PC-9 (cell line): ENCODE data around the gene SLC8A3. TPM values are rescaled to one million over a fixed set of nuclear protein-coding genes. Genes with fewer than 3 reads are reported as not detected.

Source experiments
- BruUV-seq: library from RNA; stranded (reverse); fragments of 400-500 nt; replicated peaks from 2 replicates; lab custom pipeline; 2021; lab: Mats Ljungman, UMichigan
- CTCF ChIA-PET: fragments of 300-600 bp; sonication (Branson Sonifier 250); formaldehyde crosslinking; loops from one replicate; lab custom pipeline; 2022; ENCODE audit warnings: antibody characterized with exemption; lab: Charles Lee
- POLR2A ChIA-PET: fragments of 300-600 bp; sonication (Branson Sonifier 250); formaldehyde crosslinking; loops from one replicate; lab custom pipeline; 2022; ENCODE audit warnings: antibody characterized with exemption; ENCODE audit not compliant: unreplicated experiment; lab: Charles Lee
- DNase-seq, 2 experiments: peaks; one replicate each; pipeline versions ENCODE4 v3.0.0 to v3.0.0-alpha.2; 2015 to 2022; ENCODE audit warnings: mixed read lengths in 1 of 2
- H2AFZ ChIP-seq: fragments of 200-600 bp; sonication (generic); 2 replicates; pipeline ENCODE4 v1.8.1; 2017; ENCODE audit warnings: antibody characterized with exemption
- H3F3A ChIP-seq: fragments of 200-600 bp; sonication (generic); 2 replicates; pipeline ENCODE4 v1.8.1; 2017; ENCODE audit warnings: antibody characterized with exemption, mild to moderate bottlenecking, low read depth; ENCODE audit not compliant: insufficient read depth
- H3K27ac ChIP-seq: fragments of 200-600 bp; sonication (generic); 2 replicates; pipeline ENCODE4 v1.6.1; 2016; ENCODE audit warnings: mixed run types
- H3K27me3 ChIP-seq: fragments of 200-600 bp; sonication (generic); 2 replicates; pipeline ENCODE4 v1.6.1; 2016; ENCODE audit warnings: low read depth, mixed run types; ENCODE audit not compliant: insufficient read depth
- H3K36me3 ChIP-seq: fragments of 200-600 bp; sonication (generic); 2 replicates; pipeline ENCODE4 v1.6.1; 2016; ENCODE audit warnings: low read depth, mixed run types
- H3K4me1 ChIP-seq: fragments of 200-600 bp; sonication (generic); replicated peaks from 2 replicates; pipeline ENCODE4 v1.6.1; 2016; ENCODE audit warnings: mixed run types; ENCODE audit not compliant: insufficient read depth
- H3K4me2 ChIP-seq: fragments of 200-600 bp; sonication (generic); 2 replicates; pipeline ENCODE4 v1.6.1; 2017; ENCODE audit warnings: mixed run types
- H3K4me3 ChIP-seq: fragments of 200-600 bp; sonication (generic); 2 replicates; pipeline ENCODE4 v1.6.1; 2016; ENCODE audit warnings: mixed run types
- H3K79me2 ChIP-seq: fragments of 200-600 bp; sonication (generic); 2 replicates; pipeline ENCODE4 v1.6.1; 2017; ENCODE audit warnings: low read depth, mixed run types
- H3K9me2 ChIP-seq: fragments of 200-600 bp; sonication (generic); 2 replicates; pipeline ENCODE4 v1.8.1; 2017; ENCODE audit warnings: mild to moderate bottlenecking; ENCODE audit not compliant: insufficient read depth
- H3K9me3 ChIP-seq: fragments of 200-600 bp; sonication (generic); 2 replicates; pipeline ENCODE4 v1.8.1; 2016; ENCODE audit warnings: low read depth; ENCODE audit not compliant: insufficient read depth
- H4K20me1 ChIP-seq: fragments of 200-600 bp; sonication (generic); 2 replicates; pipeline ENCODE4 v1.8.1; 2017; ENCODE audit not compliant: insufficient read depth
- EZH2 ChIP-seq: fragments of 200-600 bp; sonication (generic); IDR thresholded peaks from 2 replicates; pipeline ENCODE4 v1.8.0; 2017; ENCODE audit warnings: antibody characterized with exemption, low read depth
- intact Hi-C: fragments of 100-400 bp; cut with micrococcal nuclease; formaldehyde crosslinking; loops from one replicate; pipeline ENCODE4 v1.10.0; 2022; ENCODE audit not compliant: unreplicated experiment
- total RNA-seq: library from RNA; stranded (reverse); gene quantifications from 2 replicates; pipeline ENCODE4 v1.2.3, GENCODE V29; 2021
- TF ChIP-seq, protein P1 (sequence below): fragments of 200-600 bp; sonication (generic); conservative IDR thresholded peaks from 2 replicates; pipeline ENCODE4 v1.6.1; 2017; ENCODE audit warnings: mixed run types, antibody characterized with exemption, mild to moderate bottlenecking, moderate library complexity

Gene SLC8A3
- total RNA-seq, 1 experiment from 2014 or later = not detected

GRCh38 chr14:70213721-70214282 is 25.1 kb upstream of the SLC8A3 start:
- Histone ChIP-seq H2AFZ (no peak overlapping the region), H3K4me2 (no peak overlapping the region), H3K9me2 (no peaks in the 10 kb centered on the region), H3K4me3 (no peak overlapping the region), H3K4me1 (no peaks in the 10 kb centered on the region), H3K27me3 (peaks cover 12% of the 10 kb centered on the region; the same call in 1 of the 2 replicates), H3K9me3 (no peaks in the 10 kb centered on the region), H3K36me3 (no peaks in the 10 kb centered on the region), H3K27ac (no peak overlapping the region), H3K79me2 (no peaks in the 10 kb centered on the region), H3F3A (no peaks in the 10 kb centered on the region), H4K20me1 (no peaks in the 10 kb centered on the region)
- DNase-seq = no peak
- ChIA-PET CTCF (no interaction called here), POLR2A (no interaction called here)
- intact Hi-C loops = no loop called here
- no TSS peak for BruUV-seq
- TF ChIP-seq, protein P1, sequence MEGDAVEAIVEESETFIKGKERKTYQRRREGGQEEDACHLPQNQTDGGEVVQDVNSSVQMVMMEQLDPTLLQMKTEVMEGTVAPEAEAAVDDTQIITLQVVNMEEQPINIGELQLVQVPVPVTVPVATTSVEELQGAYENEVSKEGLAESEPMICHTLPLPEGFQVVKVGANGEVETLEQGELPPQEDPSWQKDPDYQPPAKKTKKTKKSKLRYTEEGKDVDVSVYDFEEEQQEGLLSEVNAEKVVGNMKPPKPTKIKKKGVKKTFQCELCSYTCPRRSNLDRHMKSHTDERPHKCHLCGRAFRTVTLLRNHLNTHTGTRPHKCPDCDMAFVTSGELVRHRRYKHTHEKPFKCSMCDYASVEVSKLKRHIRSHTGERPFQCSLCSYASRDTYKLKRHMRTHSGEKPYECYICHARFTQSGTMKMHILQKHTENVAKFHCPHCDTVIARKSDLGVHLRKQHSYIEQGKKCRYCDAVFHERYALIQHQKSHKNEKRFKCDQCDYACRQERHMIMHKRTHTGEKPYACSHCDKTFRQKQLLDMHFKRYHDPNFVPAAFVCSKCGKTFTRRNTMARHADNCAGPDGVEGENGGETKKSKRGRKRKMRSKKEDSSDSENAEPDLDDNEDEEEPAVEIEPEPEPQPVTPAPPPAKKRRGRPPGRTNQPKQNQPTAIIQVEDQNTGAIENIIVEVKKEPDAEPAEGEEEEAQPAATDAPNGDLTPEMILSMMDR = no peak
- no peak for TF ChIP-seq EZH2

GRCh38 chr14:70212752-70213151 is 24.0 kb upstream of the SLC8A3 start:
- CTCF ChIA-PET = no interaction called here
- Histone ChIP-seq H3F3A (no peaks in the 10 kb centered on the region), H3K36me3 (no peaks in the 10 kb centered on the region), H3K9me2 (no peaks in the 10 kb centered on the region), H3K27me3 (peaks cover 12% of the 10 kb centered on the region; the same call in 1 of the 2 replicates), H4K20me1 (no peaks in the 10 kb centered on the region), H2AFZ (no peak overlapping the region), H3K9me3 (no peaks in the 10 kb centered on the region), H3K4me3 (no peak overlapping the region), H3K4me1 (no peaks in the 10 kb centered on the region), H3K79me2 (no peaks in the 10 kb centered on the region), H3K4me2 (no peak overlapping the region), H3K27ac (no peak overlapping the region)
- intact Hi-C loops = no loop called here
- no peak for TF ChIP-seq EZH2
- TF ChIP-seq, protein P1 = no peak
- POLR2A ChIA-PET = no interaction called here
- BruUV-seq = no TSS peak
- DNase-seq = no peak

- intact Hi-C loops = no loop called here
- H3K79me2 ChIP-seq = no peaks in the 10 kb centered on the region
- H3K9me3 ChIP-seq = no peaks in the 10 kb centered on the region
- POLR2A ChIA-PET = no interaction called here
- no peaks in the 10 kb centered on the region for H3K4me1 ChIP-seq
- H3K4me2 ChIP-seq = no peak overlapping the region
- no peak overlapping the region for H2AFZ ChIP-seq
- no peak overlapping the region for H3K4me3 ChIP-seq
- BruUV-seq = no TSS peak
- CTCF ChIA-PET = no interaction called here
- TF ChIP-seq, protein P1 = no peak
- no peak for TF ChIP-seq EZH2
- no peak for DNase-seq
- no peak overlapping the region for H3K27ac ChIP-seq
- H3K9me2 ChIP-seq = no peaks in the 10 kb centered on the region
- no peaks in the 10 kb centered on the region for H4K20me1 ChIP-seq
- H3K36me3 ChIP-seq = no peaks in the 10 kb centered on the region
- H3F3A ChIP-seq = no peaks in the 10 kb centered on the region
- peaks cover 40% of the 10 kb centered on the region for H3K27me3 ChIP-seq
Observed at GRCh38 chr14:70208380-70208779, 19.6 kb upstream of the SLC8A3 start.
